HG02623 (cell line): ENCODE results near the gene FAF1.
"Not testable (repeated sequence)": the region's sequence is repeated elsewhere in the genome, so short reads cannot be mapped to it uniquely, and the experiment has no call there.

Source experiments
- ATAC-seq: cut with Tn5 transposase; IDR thresholded peaks from one replicate; pipeline ENCODE4 v1.9.1; 2021; ENCODE audit warnings: moderate library complexity; ENCODE audit not compliant: unreplicated experiment

The FAF1 gene

GRCh38 chr1:50959913-50960844 is at the start of gene FAF1:
TSS of gene FAF1 (minus strand) at chr1:50960267. CDS start at chr1:50959811, 456 bp downstream.
- ATAC-seq, result peak; percentile 87

GRCh38 chr1:51009381-51009780 is 49.3 kb upstream of the FAF1 start:
- ATAC-seq, result no peak

- ATAC-seq, result not testable (repeated sequence)
These were observed 45.5 kb upstream of the FAF1 start for GRCh38 chr1:51005549-51005948.

GRCh38 chr1:51002516-51002915 is 42.4 kb upstream of the FAF1 start:
- no peak for ATAC-seq

- ATAC-seq, result no peak
These were observed 40.6 kb upstream of the FAF1 start for GRCh38 chr1:51000651-51001050.

- ATAC-seq, result peak; percentile 48
These were observed 40.1 kb upstream of the FAF1 start for GRCh38 chr1:51000160-51000559.

- not testable (repeated sequence) for ATAC-seq
These were observed 39.3 kb upstream of the FAF1 start for GRCh38 chr1:50999375-50999774.

GRCh38 chr1:50996083-50996482 is 36.0 kb upstream of the FAF1 start:
- ATAC-seq, result no peak

- ATAC-seq, result no peak
These were observed 35.6 kb upstream of the FAF1 start for GRCh38 chr1:50995651-50996050.

GRCh38 chr1:50994997-50995396 is 34.9 kb upstream of the FAF1 start:
- no peak for ATAC-seq

GRCh38 chr1:50993645-50994044 is 33.6 kb upstream of the FAF1 start:
- ATAC-seq, result no peak

- no peak for ATAC-seq
These were observed 32.7 kb upstream of the FAF1 start for GRCh38 chr1:50992532-50993318.

GRCh38 chr1:50989694-50990093 is 29.6 kb upstream of the FAF1 start:
- ATAC-seq, result no peak

GRCh38 chr1:50986653-50987052 is 26.6 kb upstream of the FAF1 start:
- ATAC-seq, result no peak

- ATAC-seq, result no peak
These were observed 25.0 kb upstream of the FAF1 start for GRCh38 chr1:50985094-50985493.

- no peak for ATAC-seq
These were observed 23.2 kb upstream of the FAF1 start for GRCh38 chr1:50983219-50983802.

GRCh38 chr1:50982611-50983010 is 22.5 kb upstream of the FAF1 start:
- no peak for ATAC-seq

GRCh38 chr1:50981741-50982140 is 21.7 kb upstream of the FAF1 start:
- ATAC-seq, result no peak

- no peak for ATAC-seq
These were observed 20.4 kb upstream of the FAF1 start for GRCh38 chr1:50980505-50980904.

GRCh38 chr1:50979937-50980336 is 19.9 kb upstream of the FAF1 start:
- no peak for ATAC-seq
